Smooth muscle cell (in vitro differentiated cells): Measurements from ENCODE around the gene TMEM53. TPM values are rescaled to one million over a fixed set of nuclear protein-coding genes. Genes with fewer than 3 reads are reported as not detected.

Experiments used
- DNase-seq: peaks from one replicate; lab custom pipeline; 2025; ENCODE audit not compliant: unreplicated experiment; lab: John Stamatoyannopoulos, UW
- H2AFZ ChIP-seq: fragments of 200-600 bp; sonication (generic); 2 replicates; pipeline ENCODE4 v1.6.0; 2016; ENCODE audit warnings: antibody characterized with exemption, low read depth, mild to moderate bottlenecking
- H3F3A ChIP-seq: fragments of 200-600 bp; sonication (generic); 2 replicates; pipeline ENCODE4 v1.6.0; 2017; ENCODE audit warnings: antibody characterized with exemption, low read depth
- H3K27ac ChIP-seq: fragments of 200-600 bp; sonication (generic); 2 replicates; pipeline ENCODE4 v1.5.1; 2016; ENCODE audit warnings: low read depth, mild to moderate bottlenecking
- H3K27me3 ChIP-seq: fragments of 200-600 bp; sonication (generic); 2 replicates; pipeline ENCODE4 v1.6.1; 2016; ENCODE audit warnings: low read depth, mild to moderate bottlenecking
- H3K36me3 ChIP-seq: fragments of 200-600 bp; sonication (generic); 2 replicates; pipeline ENCODE4 v1.5.1; 2016; ENCODE audit warnings: low read depth
- H3K4me1 ChIP-seq: fragments of 200-600 bp; sonication (generic); 2 replicates; pipeline ENCODE4 v1.5.1; 2016; ENCODE audit warnings: low read depth
- H3K4me2 ChIP-seq: fragments of 200-600 bp; sonication (generic); 2 replicates; pipeline ENCODE4 v1.6.0; 2016; ENCODE audit warnings: mild to moderate bottlenecking
- H3K4me3 ChIP-seq: fragments of 200-600 bp; sonication (generic); 2 replicates; pipeline ENCODE4 v1.5.1; 2016; ENCODE audit warnings: mild to moderate bottlenecking
- H3K79me2 ChIP-seq: fragments of 200-600 bp; sonication (generic); 2 replicates; pipeline ENCODE4 v1.6.0; 2016; ENCODE audit warnings: low read depth, mild to moderate bottlenecking
- H3K9ac ChIP-seq: fragments of 200-600 bp; sonication (generic); 2 replicates; pipeline ENCODE4 v1.6.0; 2016; ENCODE audit warnings: low read depth
- H3K9me3 ChIP-seq: fragments of 200-600 bp; sonication (generic); replicated peaks from 2 replicates; pipeline ENCODE4 v1.5.1; 2016; ENCODE audit warnings: low read depth
- H4K20me1 ChIP-seq: fragments of 200-600 bp; sonication (generic); 2 replicates; pipeline ENCODE4 v1.6.0; 2016; ENCODE audit warnings: low read depth
- CTCF ChIP-seq: fragments of 200-600 bp; sonication (generic); IDR thresholded peaks from 2 replicates; pipeline ENCODE4 v1.5.1; 2017; ENCODE audit warnings: borderline replicate concordance, mild to moderate bottlenecking, antibody characterized with exemption; ENCODE audit not compliant: insufficient read depth, poor library complexity, severe bottlenecking
- WGBS: methylation state at CpG from one replicate; pipeline ENCODE4 v1.1.7; 2016; ENCODE audit warnings: low lambda C conversion rate; 5-methylcytosine and 5-hydroxymethylcytosine counted together
- polyA plus RNA-seq: library from polyadenylated mRNA; unstranded; fragments of >200 nt; fragmentation: Nextera tagmentation; extraction: Ambion mirVana; gene quantifications from 2 replicates; pipeline ENCODE4 v1.2.1, GENCODE V29; 2016
- total RNA-seq: library from RNA; depleted of rRNA; stranded (reverse); fragments of >200 nt; gene quantifications from 2 replicates; pipeline ENCODE4 v1.2.3, GENCODE V29; 2014

TMEM53 gene
- total and polyA plus RNA-seq, 2 experiments from 2014 or later, result 8.1 to 15.5 TPM

DNA sequence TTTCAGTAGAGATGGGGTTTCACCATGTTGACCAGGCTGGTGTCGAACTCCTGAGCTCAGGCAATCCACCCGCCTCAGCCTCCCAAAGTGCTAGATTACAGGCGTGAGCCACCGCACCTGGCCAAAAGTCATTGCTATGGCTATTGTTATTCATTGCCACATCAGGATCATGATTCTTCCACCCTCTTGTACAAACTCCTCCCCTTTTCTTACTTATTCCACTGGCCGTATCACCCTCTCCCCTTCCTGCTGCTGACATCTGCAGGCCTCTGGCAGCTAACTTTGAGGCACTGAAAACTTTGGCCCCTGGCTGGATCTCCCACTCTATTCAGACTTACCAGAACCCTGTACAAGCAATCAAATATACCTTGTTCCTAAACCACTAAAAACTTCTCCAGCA, 10.9 kb downstream of the TMEM53 start:
- H2AFZ ChIP-seq, result no peak overlapping the region
- WGBS, result 94% methylated on average over 5 of the region's 5 CpGs
- no peak overlapping the region for H3K27ac ChIP-seq
- TF ChIP-seq CTCF, result no peak
- H3K4me1 ChIP-seq, result no peaks in the 10 kb centered on the region
- H3K9me3 ChIP-seq, result no peaks in the 10 kb centered on the region
- no peaks in the 10 kb centered on the region for H3K27me3 ChIP-seq
- H3K79me2 ChIP-seq, result no peaks in the 10 kb centered on the region
- H4K20me1 ChIP-seq, result no peaks in the 10 kb centered on the region
- H3K36me3 ChIP-seq, result no peaks in the 10 kb centered on the region
- H3F3A ChIP-seq, result no peaks in the 10 kb centered on the region
- no peak overlapping the region for H3K9ac ChIP-seq
- no peak overlapping the region for H3K4me3 ChIP-seq
- H3K4me2 ChIP-seq, result no peak overlapping the region
- no peak for DNase-seq

DNA sequence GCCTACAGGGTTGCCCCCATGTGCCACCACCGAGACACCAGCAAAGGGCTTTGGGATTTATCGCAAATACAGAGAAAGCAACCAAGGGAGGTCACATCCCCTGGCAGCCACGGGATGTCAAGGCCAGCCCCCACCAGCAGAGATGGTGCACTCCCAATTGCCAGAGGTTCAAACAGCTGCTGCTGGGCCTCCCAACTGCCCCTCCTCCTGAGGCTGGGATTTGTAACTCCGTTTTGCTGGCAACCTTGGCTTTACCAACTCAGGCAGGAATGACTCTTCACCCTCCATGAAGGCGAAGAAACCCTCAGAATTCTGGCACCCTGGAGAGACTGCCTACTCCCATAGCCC, 11.6 kb downstream of the TMEM53 start:
- Histone ChIP-seq H3K4me3 (no peak overlapping the region), H3K27ac (no peak overlapping the region), H3K4me2 (no peak overlapping the region), H3F3A (no peaks in the 10 kb centered on the region), H3K79me2 (no peaks in the 10 kb centered on the region), H3K4me1 (no peaks in the 10 kb centered on the region), H3K9me3 (no peaks in the 10 kb centered on the region), H3K9ac (no peak overlapping the region), H4K20me1 (no peaks in the 10 kb centered on the region), H3K36me3 (no peaks in the 10 kb centered on the region), H2AFZ (no peak overlapping the region), H3K27me3 (no peaks in the 10 kb centered on the region)
- TF ChIP-seq CTCF, result no peak
- 84% methylated on average over 5 of the region's 5 CpGs for WGBS
- DNase-seq, result no peak

DNA sequence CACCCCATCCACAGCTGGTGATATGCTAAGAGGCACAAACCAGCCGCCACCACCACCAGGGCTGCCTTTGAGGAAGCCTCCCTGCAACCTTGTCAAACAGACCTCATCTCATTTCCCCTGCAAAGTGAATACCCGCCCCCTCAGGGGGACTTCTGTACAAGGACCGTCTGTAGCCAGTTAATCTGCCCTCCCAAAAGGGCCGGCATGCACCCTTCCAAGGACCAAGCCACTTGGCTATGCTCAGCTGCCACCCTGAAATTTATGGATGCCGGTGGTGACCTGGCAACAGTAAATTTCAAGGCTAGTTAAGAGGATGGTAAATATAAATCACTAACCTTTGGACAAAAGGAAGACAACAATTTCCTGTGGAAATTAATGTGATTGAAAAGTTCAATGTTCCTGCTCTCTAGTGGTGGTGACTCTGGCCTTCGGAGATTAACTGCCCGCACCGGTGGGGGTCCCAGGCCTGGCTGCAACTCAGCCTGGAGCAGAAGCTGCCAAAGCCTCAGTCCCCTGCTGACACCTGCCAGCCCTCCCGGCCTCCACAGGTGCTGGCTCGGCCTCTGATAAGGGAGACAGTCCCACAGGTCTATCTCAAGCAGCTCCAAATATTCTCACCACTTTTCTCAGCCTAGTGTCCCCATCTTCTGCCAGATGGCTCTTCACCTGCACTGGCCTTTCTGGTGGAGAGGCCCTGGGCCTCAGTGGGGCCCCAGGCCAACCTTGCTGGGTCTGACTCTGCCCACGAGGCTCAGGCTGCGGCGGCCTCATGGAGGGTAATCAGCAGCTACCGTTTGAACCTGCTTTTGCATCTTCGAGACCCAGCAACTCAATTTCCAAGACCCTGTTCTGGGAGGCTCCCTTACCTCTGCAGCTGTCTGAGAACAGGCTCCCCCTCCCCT, 12.2 kb downstream of the TMEM53 start:
- Histone ChIP-seq H4K20me1 (no peaks in the 10 kb centered on the region), H3K9me3 (no peaks in the 10 kb centered on the region), H3K9ac (no peak overlapping the region), H3K4me2 (no peak overlapping the region), H3K4me1 (no peaks in the 10 kb centered on the region), H3K36me3 (no peaks in the 10 kb centered on the region), H3K4me3 (no peak overlapping the region), H3F3A (no peaks in the 10 kb centered on the region), H3K27me3 (no peaks in the 10 kb centered on the region), H3K79me2 (no peaks in the 10 kb centered on the region), H3K27ac (no peak overlapping the region), H2AFZ (no peak overlapping the region)
- WGBS, result 93% methylated on average over 15 of the region's 15 CpGs
- no peak for TF ChIP-seq CTCF
- no peak for DNase-seq

DNA sequence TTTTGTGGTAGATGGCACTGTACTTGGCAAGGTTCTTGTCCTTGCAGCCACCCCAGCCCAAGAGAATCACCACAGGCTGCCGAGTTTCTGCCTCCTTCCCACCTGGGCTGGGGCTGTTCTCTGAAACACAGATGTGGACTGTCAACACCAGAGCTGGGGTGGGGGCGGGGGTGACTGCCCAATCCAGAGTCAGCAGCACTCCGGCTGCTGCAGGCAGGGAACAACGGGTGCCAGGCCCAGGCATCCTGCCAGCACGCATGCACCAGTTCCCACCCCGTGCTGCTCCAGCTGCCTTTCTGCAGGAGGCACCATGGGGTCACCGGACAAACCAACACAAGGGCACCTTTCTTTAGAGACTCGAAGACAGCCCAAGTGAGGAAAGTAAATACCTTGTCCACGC, 14.1 kb downstream of the TMEM53 start:
- Histone ChIP-seq H3K27me3 (no peaks in the 10 kb centered on the region), H2AFZ (no peak overlapping the region), H3K27ac (no peak overlapping the region), H3K79me2 (no peaks in the 10 kb centered on the region), H3K36me3 (no peaks in the 10 kb centered on the region), H3K9me3 (no peaks in the 10 kb centered on the region), H3K4me3 (no peak overlapping the region), H4K20me1 (no peaks in the 10 kb centered on the region), H3F3A (no peaks in the 10 kb centered on the region), H3K9ac (no peak overlapping the region), H3K4me1 (no peaks in the 10 kb centered on the region), H3K4me2 (no peak overlapping the region)
- no peak for DNase-seq
- WGBS, result 91% methylated on average over 9 of the region's 9 CpGs
- no peak for TF ChIP-seq CTCF
